GM23338 (cell line): ENCODE measurements around the gene LCN6. TPM values are rescaled to one million over a fixed set of nuclear protein-coding genes. Genes with fewer than 3 reads are reported as not detected.

Experiments
- ATAC-seq: fragments of 200-7000 bp; cut with Tn5 transposase; 3 replicates; pipeline ENCODE4 v1.9.1; 2020
- DNase-seq: peaks from one replicate; pipeline ENCODE4 v3.0.0-alpha.2; 2015; ENCODE audit warnings: low spot score
- H2AFZ ChIP-seq: fragments of 200-600 bp; sonication (generic); 2 replicates; pipeline ENCODE4 v1.8.0; 2016; ENCODE audit warnings: antibody characterized with exemption, mild to moderate bottlenecking, moderate library complexity
- H3F3A ChIP-seq: fragments of 200-600 bp; sonication (generic); replicated peaks from 2 replicates; pipeline ENCODE4 v1.8.0; 2017; ENCODE audit warnings: antibody characterized with exemption, mixed run types, low read depth
- H3K27ac ChIP-seq: fragments of 200-600 bp; sonication (generic); 2 replicates; pipeline ENCODE4 v1.6.1; 2016; ENCODE audit warnings: low read depth
- H3K27me3 ChIP-seq: fragments of 200-600 bp; sonication (generic); 2 replicates; pipeline ENCODE4 v1.8.0; 2016; ENCODE audit warnings: mild to moderate bottlenecking, mixed run types, moderate library complexity; ENCODE audit not compliant: insufficient read depth
- H3K36me3 ChIP-seq: fragments of 200-600 bp; sonication (generic); 2 replicates; pipeline ENCODE4 v1.8.0; 2016; ENCODE audit warnings: mild to moderate bottlenecking; ENCODE audit not compliant: insufficient read depth
- H3K4me1 ChIP-seq: fragments of 200-600 bp; sonication (generic); 2 replicates; pipeline ENCODE4 v1.8.0; 2016; ENCODE audit warnings: mild to moderate bottlenecking, moderate library complexity; ENCODE audit not compliant: insufficient read depth
- H3K4me2 ChIP-seq: fragments of 200-600 bp; sonication (generic); 2 replicates; pipeline ENCODE4 v1.7.1; 2017; ENCODE audit warnings: mixed run types
- H3K4me3 ChIP-seq: fragments of 200-600 bp; sonication (generic); 2 replicates; pipeline ENCODE4 v1.6.1; 2016; ENCODE audit warnings: mixed run types
- H3K79me2 ChIP-seq: fragments of 200-600 bp; sonication (generic); replicated peaks from 2 replicates; pipeline ENCODE4 v1.8.0; 2017; ENCODE audit warnings: mild to moderate bottlenecking; ENCODE audit not compliant: insufficient read depth
- H3K9me2 ChIP-seq: fragments of 200-600 bp; sonication (generic); 2 replicates; pipeline ENCODE4 v1.8.0; 2017; ENCODE audit not compliant: insufficient read depth
- H4K20me1 ChIP-seq: fragments of 200-600 bp; sonication (generic); replicated peaks from 2 replicates; pipeline ENCODE4 v1.8.0; 2017; ENCODE audit warnings: mild to moderate bottlenecking; ENCODE audit not compliant: insufficient read depth
- H3K27ac Mint-ChIP-seq: 2 replicates; pipeline ENCODE4 v1.8.0; 2020; ENCODE audit warnings: inconsistent platforms, mild to moderate bottlenecking, moderate library complexity, mixed read lengths
- H3K27me3 Mint-ChIP-seq: 3 replicates; pipeline ENCODE4 v1.8.0; 2022; ENCODE audit warnings: low read depth, mild to moderate bottlenecking, moderate library complexity, mixed read lengths, inconsistent platforms; ENCODE audit not compliant: insufficient read depth, poor library complexity
- H3K36me3 Mint-ChIP-seq: 3 replicates; pipeline ENCODE4 v1.8.0; 2021; ENCODE audit warnings: low read depth, mild to moderate bottlenecking, inconsistent platforms, moderate library complexity, mixed read lengths
- H3K4me1 Mint-ChIP-seq: 3 replicates; pipeline ENCODE4 v1.8.0; 2020; ENCODE audit warnings: mild to moderate bottlenecking, inconsistent platforms, mixed read lengths
- H3K4me3 Mint-ChIP-seq: 3 replicates; pipeline ENCODE4 v1.8.0; 2021; ENCODE audit warnings: moderate library complexity, mild to moderate bottlenecking, inconsistent platforms, mixed read lengths
- H3K9me3 Mint-ChIP-seq: 3 replicates; pipeline ENCODE4 v1.8.0; 2020; ENCODE audit warnings: moderate library complexity, mild to moderate bottlenecking, inconsistent platforms, mixed read lengths
- CREB1 ChIP-seq: fragments of 250-450 bp; sonication (Bioruptor Pico); IDR thresholded peaks from 2 replicates; pipeline ENCODE4 v1.5.0; 2020; ENCODE audit warnings: low read depth, mild to moderate bottlenecking, moderate library complexity
- EZH2 ChIP-seq: fragments of 200-600 bp; sonication (generic); IDR thresholded peaks from one replicate; pipeline ENCODE4 v1.8.0; 2017; ENCODE audit warnings: antibody characterized with exemption, mild to moderate bottlenecking, low read depth; ENCODE audit not compliant: unreplicated experiment
- EZH2phosphoT487 ChIP-seq: fragments of 200-600 bp; sonication (generic); IDR thresholded peaks from one replicate; pipeline ENCODE4 v1.8.1; 2018; ENCODE audit warnings: antibody characterized with exemption; ENCODE audit not compliant: unreplicated experiment
- JUNB ChIP-seq: IDR thresholded peaks from one replicate; pipeline ENCODE4 v1.6.1; 2016; ENCODE audit warnings: antibody characterized with exemption; ENCODE audit not compliant: unreplicated experiment
- NANOG ChIP-seq: IDR thresholded peaks from 2 replicates; pipeline ENCODE4 v1.6.1; 2016; ENCODE audit warnings: antibody characterized with exemption, borderline replicate concordance
- POLR2AphosphoS5 ChIP-seq: IDR thresholded peaks from 2 replicates; pipeline ENCODE4 v1.6.1; 2016; ENCODE audit warnings: antibody characterized with exemption, low read depth
- STAT1 ChIP-seq: IDR thresholded peaks from one replicate; pipeline ENCODE4 v1.6.1; 2016; ENCODE audit warnings: antibody characterized with exemption; ENCODE audit not compliant: unreplicated experiment
- ZNF114 ChIP-seq: fragments of 250-450 bp; sonication (Bioruptor Pico); IDR thresholded peaks from 2 replicates; pipeline ENCODE4 v1.5.0; 2020; ENCODE audit warnings: mild to moderate bottlenecking, moderate library complexity
- ZNF331 ChIP-seq: fragments of 250-450 bp; sonication (Bioruptor Pico); IDR thresholded peaks from 2 replicates; pipeline ENCODE4 v1.5.0; 2020; ENCODE audit warnings: low read depth, mild to moderate bottlenecking, moderate library complexity
- polyA plus RNA-seq: library from polyadenylated mRNA; unstranded; fragments of >200 nt; fragmentation: Nextera tagmentation; extraction: Ambion mirVana; gene quantifications from 2 replicates; pipeline ENCODE4 v1.2.1, GENCODE V29; 2016
- total RNA-seq: library from RNA; depleted of rRNA; stranded (reverse); fragments of >200 nt; shearing (Covaris generic); gene quantifications from 2 replicates; pipeline ENCODE4 v1.2.3, GENCODE V29; 2014
- TF ChIP-seq, protein P1 (sequence below): IDR thresholded peaks from 2 replicates; pipeline ENCODE4 v1.6.1; 2016; ENCODE audit warnings: antibody characterized with exemption
- TF ChIP-seq, protein P2 (sequence below): fragments of 250-450 bp; sonication (Bioruptor Pico); IDR thresholded peaks from 2 replicates; pipeline ENCODE4 v1.5.0; 2020; ENCODE audit warnings: mild to moderate bottlenecking, moderate library complexity
- TF ChIP-seq, protein P3 (sequence below), 2 experiments: fragments of 200-600 bp in 1 of 2; sonication (generic) in 1 of 2; conservative IDR thresholded peaks; 2 replicates each; pipeline versions ENCODE4 v1.5.1 to v1.6.1; 2016 to 2017; ENCODE audit warnings: antibody characterized with exemption in 2 of 2, low read depth in 2 of 2, mild to moderate bottlenecking in 2 of 2, moderate library complexity in 1 of 2
- TF ChIP-seq, protein P4 (sequence below): IDR thresholded peaks from one replicate; pipeline ENCODE4 v1.6.1; 2018; ENCODE audit warnings: antibody characterized with exemption; ENCODE audit not compliant: unreplicated experiment

The LCN6 gene
- total and polyA plus RNA-seq, 2 experiments from 2014 or later: not detected

DNA sequence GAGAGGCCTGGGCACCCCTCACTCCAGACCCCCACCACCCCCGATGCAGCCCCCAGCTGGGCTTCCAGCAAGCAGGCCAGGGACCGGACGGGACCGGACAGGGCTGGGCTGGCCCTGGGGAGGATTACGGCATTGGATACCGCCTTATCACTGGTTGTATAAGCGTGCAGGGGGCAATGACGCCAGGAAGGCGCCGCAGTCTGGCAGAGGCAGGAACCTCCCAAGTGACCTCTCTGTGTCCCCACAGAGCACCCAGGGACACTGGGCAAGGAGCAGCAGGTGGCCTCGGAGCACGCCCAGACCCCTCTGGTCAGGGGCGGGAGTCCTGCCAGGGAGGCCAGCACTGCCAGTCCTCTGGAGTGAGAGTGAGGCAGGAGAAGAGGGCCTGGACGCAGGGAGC, 16.7 kb upstream of the LCN6 start:
- H3K4me3 ChIP-seq: no peak overlapping the region
- no peak overlapping the region for H3K27ac ChIP-seq
- ATAC-seq (no peak), DNase-seq (no peak)
- Mint-ChIP-seq H3K27ac (no peak overlapping the region), H3K4me1 (peaks cover 13% of the 10 kb centered on the region), H3K9me3 (peaks cover 13% of the 10 kb centered on the region), H3K4me3 (no peak overlapping the region), H3K27me3 (peaks cover 8% of the 10 kb centered on the region), H3K36me3 (peaks cover 3% of the 10 kb centered on the region; the same call in 2 of the 3 replicates)
- H3K27me3 ChIP-seq: no peaks in the 10 kb centered on the region
- 0 out of 2 replicates have a peak, but pooled peaks cover 5% of the 10 kb centered on the region for H3F3A ChIP-seq
- no peaks in the 10 kb centered on the region for H4K20me1 ChIP-seq
- H3K4me2 ChIP-seq: no peak overlapping the region
- H3K9me2 ChIP-seq: no peaks in the 10 kb centered on the region
- no peaks in the 10 kb centered on the region for H3K4me1 ChIP-seq
- no peaks in the 10 kb centered on the region for H3K36me3 ChIP-seq
- TF ChIP-seq ZNF331 (CRISPR knock-in tag) (no peak), NANOG (no peak), POLR2AphosphoS5 (no peak), EZH2phosphoT487 (no peak), STAT1 (no peak), CREB1 (CRISPR knock-in tag) (no peak), ZNF114 (CRISPR knock-in tag) (no peak), JUNB (no peak), EZH2 (no peak)
- TF ChIP-seq, protein P1, sequence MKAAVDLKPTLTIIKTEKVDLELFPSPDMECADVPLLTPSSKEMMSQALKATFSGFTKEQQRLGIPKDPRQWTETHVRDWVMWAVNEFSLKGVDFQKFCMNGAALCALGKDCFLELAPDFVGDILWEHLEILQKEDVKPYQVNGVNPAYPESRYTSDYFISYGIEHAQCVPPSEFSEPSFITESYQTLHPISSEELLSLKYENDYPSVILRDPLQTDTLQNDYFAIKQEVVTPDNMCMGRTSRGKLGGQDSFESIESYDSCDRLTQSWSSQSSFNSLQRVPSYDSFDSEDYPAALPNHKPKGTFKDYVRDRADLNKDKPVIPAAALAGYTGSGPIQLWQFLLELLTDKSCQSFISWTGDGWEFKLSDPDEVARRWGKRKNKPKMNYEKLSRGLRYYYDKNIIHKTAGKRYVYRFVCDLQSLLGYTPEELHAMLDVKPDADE: no peak
- TF ChIP-seq, protein P2, sequence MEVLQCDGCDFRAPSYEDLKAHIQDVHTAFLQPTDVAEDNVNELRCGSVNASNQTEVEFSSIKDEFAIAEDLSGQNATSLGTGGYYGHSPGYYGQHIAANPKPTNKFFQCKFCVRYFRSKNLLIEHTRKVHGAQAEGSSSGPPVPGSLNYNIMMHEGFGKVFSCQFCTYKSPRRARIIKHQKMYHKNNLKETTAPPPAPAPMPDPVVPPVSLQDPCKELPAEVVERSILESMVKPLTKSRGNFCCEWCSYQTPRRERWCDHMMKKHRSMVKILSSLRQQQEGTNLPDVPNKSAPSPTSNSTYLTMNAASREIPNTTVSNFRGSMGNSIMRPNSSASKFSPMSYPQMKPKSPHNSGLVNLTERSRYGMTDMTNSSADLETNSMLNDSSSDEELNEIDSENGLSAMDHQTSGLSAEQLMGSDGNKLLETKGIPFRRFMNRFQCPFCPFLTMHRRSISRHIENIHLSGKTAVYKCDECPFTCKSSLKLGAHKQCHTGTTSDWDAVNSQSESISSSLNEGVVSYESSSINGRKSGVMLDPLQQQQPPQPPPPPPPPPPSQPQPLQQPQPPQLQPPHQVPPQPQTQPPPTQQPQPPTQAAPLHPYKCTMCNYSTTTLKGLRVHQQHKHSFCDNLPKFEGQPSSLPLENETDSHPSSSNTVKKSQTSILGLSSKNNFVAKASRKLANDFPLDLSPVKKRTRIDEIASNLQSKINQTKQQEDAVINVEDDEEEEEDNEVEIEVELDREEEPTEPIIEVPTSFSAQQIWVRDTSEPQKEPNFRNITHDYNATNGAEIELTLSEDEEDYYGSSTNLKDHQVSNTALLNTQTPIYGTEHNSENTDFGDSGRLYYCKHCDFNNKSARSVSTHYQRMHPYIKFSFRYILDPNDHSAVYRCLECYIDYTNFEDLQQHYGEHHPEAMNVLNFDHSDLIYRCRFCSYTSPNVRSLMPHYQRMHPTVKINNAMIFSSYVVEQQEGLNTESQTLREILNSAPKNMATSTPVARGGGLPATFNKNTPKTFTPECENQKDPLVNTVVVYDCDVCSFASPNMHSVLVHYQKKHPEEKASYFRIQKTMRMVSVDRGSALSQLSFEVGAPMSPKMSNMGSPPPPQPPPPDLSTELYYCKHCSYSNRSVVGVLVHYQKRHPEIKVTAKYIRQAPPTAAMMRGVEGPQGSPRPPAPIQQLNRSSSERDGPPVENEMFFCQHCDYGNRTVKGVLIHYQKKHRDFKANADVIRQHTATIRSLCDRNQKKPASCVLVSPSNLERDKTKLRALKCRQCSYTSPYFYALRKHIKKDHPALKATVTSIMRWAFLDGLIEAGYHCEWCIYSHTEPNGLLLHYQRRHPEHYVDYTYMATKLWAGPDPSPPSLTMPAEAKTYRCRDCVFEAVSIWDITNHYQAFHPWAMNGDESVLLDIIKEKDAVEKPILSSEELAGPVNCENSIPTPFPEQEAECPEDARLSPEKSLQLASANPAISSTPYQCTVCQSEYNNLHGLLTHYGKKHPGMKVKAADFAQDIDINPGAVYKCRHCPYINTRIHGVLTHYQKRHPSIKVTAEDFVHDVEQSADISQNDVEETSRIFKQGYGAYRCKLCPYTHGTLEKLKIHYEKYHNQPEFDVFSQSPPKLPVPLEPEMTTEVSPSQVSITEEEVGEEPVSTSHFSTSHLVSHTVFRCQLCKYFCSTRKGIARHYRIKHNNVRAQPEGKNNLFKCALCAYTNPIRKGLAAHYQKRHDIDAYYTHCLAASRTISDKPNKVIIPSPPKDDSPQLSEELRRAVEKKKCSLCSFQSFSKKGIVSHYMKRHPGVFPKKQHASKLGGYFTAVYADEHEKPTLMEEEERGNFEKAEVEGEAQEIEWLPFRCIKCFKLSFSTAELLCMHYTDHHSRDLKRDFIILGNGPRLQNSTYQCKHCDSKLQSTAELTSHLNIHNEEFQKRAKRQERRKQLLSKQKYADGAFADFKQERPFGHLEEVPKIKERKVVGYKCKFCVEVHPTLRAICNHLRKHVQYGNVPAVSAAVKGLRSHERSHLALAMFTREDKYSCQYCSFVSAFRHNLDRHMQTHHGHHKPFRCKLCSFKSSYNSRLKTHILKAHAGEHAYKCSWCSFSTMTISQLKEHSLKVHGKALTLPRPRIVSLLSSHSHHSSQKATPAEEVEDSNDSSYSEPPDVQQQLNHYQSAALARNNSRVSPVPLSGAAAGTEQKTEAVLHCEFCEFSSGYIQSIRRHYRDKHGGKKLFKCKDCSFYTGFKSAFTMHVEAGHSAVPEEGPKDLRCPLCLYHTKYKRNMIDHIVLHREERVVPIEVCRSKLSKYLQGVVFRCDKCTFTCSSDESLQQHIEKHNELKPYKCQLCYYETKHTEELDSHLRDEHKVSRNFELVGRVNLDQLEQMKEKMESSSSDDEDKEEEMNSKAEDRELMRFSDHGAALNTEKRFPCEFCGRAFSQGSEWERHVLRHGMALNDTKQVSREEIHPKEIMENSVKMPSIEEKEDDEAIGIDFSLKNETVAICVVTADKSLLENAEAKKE (CRISPR knock-in tag): no peak
- TF ChIP-seq, protein P3, sequence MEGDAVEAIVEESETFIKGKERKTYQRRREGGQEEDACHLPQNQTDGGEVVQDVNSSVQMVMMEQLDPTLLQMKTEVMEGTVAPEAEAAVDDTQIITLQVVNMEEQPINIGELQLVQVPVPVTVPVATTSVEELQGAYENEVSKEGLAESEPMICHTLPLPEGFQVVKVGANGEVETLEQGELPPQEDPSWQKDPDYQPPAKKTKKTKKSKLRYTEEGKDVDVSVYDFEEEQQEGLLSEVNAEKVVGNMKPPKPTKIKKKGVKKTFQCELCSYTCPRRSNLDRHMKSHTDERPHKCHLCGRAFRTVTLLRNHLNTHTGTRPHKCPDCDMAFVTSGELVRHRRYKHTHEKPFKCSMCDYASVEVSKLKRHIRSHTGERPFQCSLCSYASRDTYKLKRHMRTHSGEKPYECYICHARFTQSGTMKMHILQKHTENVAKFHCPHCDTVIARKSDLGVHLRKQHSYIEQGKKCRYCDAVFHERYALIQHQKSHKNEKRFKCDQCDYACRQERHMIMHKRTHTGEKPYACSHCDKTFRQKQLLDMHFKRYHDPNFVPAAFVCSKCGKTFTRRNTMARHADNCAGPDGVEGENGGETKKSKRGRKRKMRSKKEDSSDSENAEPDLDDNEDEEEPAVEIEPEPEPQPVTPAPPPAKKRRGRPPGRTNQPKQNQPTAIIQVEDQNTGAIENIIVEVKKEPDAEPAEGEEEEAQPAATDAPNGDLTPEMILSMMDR (conservative IDR thresholded peaks at IDR 0.05; ENCODE audit: low read depth in 2 of 2): no peak
- TF ChIP-seq, protein P4, sequence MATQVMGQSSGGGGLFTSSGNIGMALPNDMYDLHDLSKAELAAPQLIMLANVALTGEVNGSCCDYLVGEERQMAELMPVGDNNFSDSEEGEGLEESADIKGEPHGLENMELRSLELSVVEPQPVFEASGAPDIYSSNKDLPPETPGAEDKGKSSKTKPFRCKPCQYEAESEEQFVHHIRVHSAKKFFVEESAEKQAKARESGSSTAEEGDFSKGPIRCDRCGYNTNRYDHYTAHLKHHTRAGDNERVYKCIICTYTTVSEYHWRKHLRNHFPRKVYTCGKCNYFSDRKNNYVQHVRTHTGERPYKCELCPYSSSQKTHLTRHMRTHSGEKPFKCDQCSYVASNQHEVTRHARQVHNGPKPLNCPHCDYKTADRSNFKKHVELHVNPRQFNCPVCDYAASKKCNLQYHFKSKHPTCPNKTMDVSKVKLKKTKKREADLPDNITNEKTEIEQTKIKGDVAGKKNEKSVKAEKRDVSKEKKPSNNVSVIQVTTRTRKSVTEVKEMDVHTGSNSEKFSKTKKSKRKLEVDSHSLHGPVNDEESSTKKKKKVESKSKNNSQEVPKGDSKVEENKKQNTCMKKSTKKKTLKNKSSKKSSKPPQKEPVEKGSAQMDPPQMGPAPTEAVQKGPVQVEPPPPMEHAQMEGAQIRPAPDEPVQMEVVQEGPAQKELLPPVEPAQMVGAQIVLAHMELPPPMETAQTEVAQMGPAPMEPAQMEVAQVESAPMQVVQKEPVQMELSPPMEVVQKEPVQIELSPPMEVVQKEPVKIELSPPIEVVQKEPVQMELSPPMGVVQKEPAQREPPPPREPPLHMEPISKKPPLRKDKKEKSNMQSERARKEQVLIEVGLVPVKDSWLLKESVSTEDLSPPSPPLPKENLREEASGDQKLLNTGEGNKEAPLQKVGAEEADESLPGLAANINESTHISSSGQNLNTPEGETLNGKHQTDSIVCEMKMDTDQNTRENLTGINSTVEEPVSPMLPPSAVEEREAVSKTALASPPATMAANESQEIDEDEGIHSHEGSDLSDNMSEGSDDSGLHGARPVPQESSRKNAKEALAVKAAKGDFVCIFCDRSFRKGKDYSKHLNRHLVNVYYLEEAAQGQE: no peak
- no peak overlapping the region for H2AFZ ChIP-seq
- H3K79me2 ChIP-seq: no peaks in the 10 kb centered on the region
